Vagina (tissue), 2 donors: Measurements from ENCODE around the gene THADA. TPM values are rescaled to one million over a fixed set of nuclear protein-coding genes. Genes with fewer than 3 reads are reported as not detected.

Experiments used
- DNase-seq, 2 donors: peaks; one replicate each; pipeline ENCODE4 v3.0.0-alpha.2; 2017; ENCODE audit errors: extremely low spot score in 2 of 2
- H3K27ac ChIP-seq: fragments of 200-600 bp; sonication (generic); one replicate; pipeline ENCODE4 v1.5.1; 2019
- H3K27me3 ChIP-seq: fragments of 200-600 bp; sonication (generic); one replicate; pipeline ENCODE4 v1.5.1; 2019
- H3K36me3 ChIP-seq, 2 donors: fragments of 200-600 bp; sonication (generic); one replicate each; pipeline ENCODE4 v1.5.1; 2017 to 2019
- H3K4me1 ChIP-seq: fragments of 200-600 bp; sonication (generic); one replicate; pipeline ENCODE4 v1.5.1; 2019
- H3K4me3 ChIP-seq, 2 donors: fragments of 200-600 bp; sonication (generic); 1 replicate in 1 of 2; 2 replicates in 1 of 2; pipeline ENCODE4 v1.5.1; 2016 to 2019
- H3K9me3 ChIP-seq: fragments of 200-600 bp; sonication (generic); one replicate; pipeline ENCODE4 v1.5.1; 2019
- CTCF ChIP-seq, 3 experiments: fragments of 450-650 bp in 2 of 3; fragments of 200-600 bp in 1 of 3; sonication (generic) in 1 of 3; IDR thresholded peaks; one replicate each; pipeline ENCODE4 v1.5.1; 2017 to 2019; ENCODE audit warnings: antibody characterized with exemption in 3 of 3, mild to moderate bottlenecking in 2 of 3, moderate library complexity in 2 of 3
- POLR2A ChIP-seq, 2 donors: fragments of 450-650 bp; IDR thresholded peaks; one replicate each; pipeline ENCODE4 v1.6.1; 2017; ENCODE audit warnings: antibody characterized with exemption in 2 of 2, mild to moderate bottlenecking in 2 of 2, moderate library complexity in 2 of 2
- POLR2AphosphoS5 ChIP-seq, 2 donors: sonication (generic); formaldehyde crosslinking; IDR thresholded peaks; one replicate each; pipeline ENCODE4 v1.9.0; 2017; ENCODE audit warnings: antibody characterized with exemption in 2 of 2, mild to moderate bottlenecking in 2 of 2, low read depth in 1 of 2; ENCODE audit not compliant: insufficient read depth in 1 of 2
- intact Hi-C: fragments of 100-400 bp; cut with DNase I; formaldehyde crosslinking; loops from one replicate; pipeline ENCODE4 v1.15.1; 2023
- total RNA-seq: library from RNA; depleted of rRNA; stranded (reverse); fragments of >200 nt; gene quantifications from one replicate; pipeline ENCODE4 v1.2.3, GENCODE V29; 2016

THADA gene
- total RNA-seq, 1 donor from 2014 or later = 32.2 TPM

- Histone ChIP-seq H3K27ac (peak overlapping the region; percentile 25), H3K27me3 (no peaks in the 10 kb centered on the region), H3K36me3 (no peaks in the 10 kb centered on the region), H3K4me1 (peaks cover 9% of the 10 kb centered on the region), H3K4me3 (no peak overlapping the region), H3K9me3 (no peaks in the 10 kb centered on the region)
- TF ChIP-seq POLR2A (IDR thresholded peaks at IDR 0.05) = no peak
- no peak for TF ChIP-seq CTCF (IDR thresholded peaks at IDR 0.05)
- TF ChIP-seq POLR2AphosphoS5 (IDR thresholded peaks at IDR 0.05; ENCODE audit: insufficient read depth in 1 of 2, low read depth in 1 of 2) = no peak
- DNase-seq = no peak
- intact Hi-C loops = no loop called here
Measured at GRCh38 chr2:43531251-43531650, 64.6 kb downstream of the THADA start.

DNA sequence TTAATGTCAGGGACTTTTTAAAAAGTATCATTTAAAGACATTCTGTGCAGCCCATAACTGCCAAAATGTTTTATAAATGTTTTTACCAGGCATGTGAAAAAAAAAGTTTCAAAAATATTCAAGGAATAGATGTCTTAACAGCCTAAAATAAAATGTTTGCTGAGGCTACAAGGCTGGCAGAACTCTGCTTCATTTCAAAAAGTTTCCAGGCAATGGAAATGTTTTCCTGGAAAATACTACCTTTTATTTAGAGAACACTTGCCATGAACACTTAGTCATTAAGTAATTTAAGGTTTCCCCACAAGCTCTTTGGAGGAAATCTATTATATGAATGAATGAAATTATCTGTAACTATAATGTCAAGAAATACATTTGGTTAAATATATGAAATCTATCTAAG, 68.8 kb downstream of the THADA start:
- intact Hi-C loops = no loop called here

DNA sequence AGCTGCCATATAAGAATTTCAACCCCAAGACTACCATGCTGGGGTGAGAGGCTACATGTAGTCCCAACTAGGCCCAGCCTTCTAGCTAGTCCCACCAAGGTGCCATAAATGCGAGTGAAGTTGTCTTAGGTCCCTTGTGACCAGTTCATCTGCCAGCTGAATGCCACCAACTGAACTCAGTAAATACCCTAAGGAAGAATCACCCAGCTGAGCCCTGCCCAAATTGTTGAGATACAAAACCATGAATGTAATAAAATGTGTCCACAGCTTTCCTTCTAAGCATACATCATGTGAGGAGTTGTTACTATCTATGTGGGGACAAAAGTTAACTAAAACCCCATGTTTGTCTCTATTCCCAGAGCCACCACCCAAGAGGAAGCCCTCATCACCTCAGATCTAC, 70.3 kb downstream of the THADA start:
- intact Hi-C loops = no loop called here
- peak overlapping the region; percentile 35 for H3K27ac ChIP-seq
- TF ChIP-seq POLR2AphosphoS5 (IDR thresholded peaks at IDR 0.05; ENCODE audit: insufficient read depth in 1 of 2, low read depth in 1 of 2) = no peak
- no peak for TF ChIP-seq CTCF (IDR thresholded peaks at IDR 0.05)
- no peak for TF ChIP-seq POLR2A (IDR thresholded peaks at IDR 0.05)

More for the DNA sequence above, 68.8 kb downstream of the THADA start:
- Histone ChIP-seq H3K36me3 (peaks cover 0 to 6% of the 10 kb centered on the region in 2 donors), H3K4me3 (no peak overlapping the region), H3K4me1 (peaks cover 17% of the 10 kb centered on the region), H3K27me3 (no peaks in the 10 kb centered on the region), H3K27ac (peak overlapping the region; percentile 35), H3K9me3 (no peaks in the 10 kb centered on the region)
- no peak for DNase-seq
- no peak for TF ChIP-seq CTCF (IDR thresholded peaks at IDR 0.05)
- TF ChIP-seq POLR2A (IDR thresholded peaks at IDR 0.05) = no peak
- peak in 1 of 2 donors; percentile 52 for TF ChIP-seq POLR2AphosphoS5 (IDR thresholded peaks at IDR 0.05; ENCODE audit: insufficient read depth in 1 of 2, low read depth in 1 of 2)

GRCh38 chr2:43524177-43524965, 71.5 kb downstream of the THADA start:
- peak overlapping the region; percentile 35 for H3K27ac ChIP-seq
- no peaks in the 10 kb centered on the region for H3K9me3 ChIP-seq
- no peak for DNase-seq
- intact Hi-C loops = no loop called here
- H3K27me3 ChIP-seq = no peaks in the 10 kb centered on the region
- H3K4me1 ChIP-seq = peaks cover 33% of the 10 kb centered on the region
- H3K4me3 ChIP-seq = no peak overlapping the region
- TF ChIP-seq CTCF (IDR thresholded peaks at IDR 0.05) (peak in 1 of 3 experiments; percentile 42), POLR2AphosphoS5 (IDR thresholded peaks at IDR 0.05; ENCODE audit: insufficient read depth in 1 of 2, low read depth in 1 of 2) (peak in 1 of 2 donors; percentile 30), POLR2A (IDR thresholded peaks at IDR 0.05) (no peak)
- H3K36me3 ChIP-seq = peaks cover 0 to 6% of the 10 kb centered on the region in 2 donors

More for the DNA sequence above, 70.3 kb downstream of the THADA start:
- peaks cover 22% of the 10 kb centered on the region for H3K4me1 ChIP-seq
- peaks cover 0 to 6% of the 10 kb centered on the region in 2 donors for H3K36me3 ChIP-seq
- no peaks in the 10 kb centered on the region for H3K9me3 ChIP-seq
- no peaks in the 10 kb centered on the region for H3K27me3 ChIP-seq
- no peak overlapping the region for H3K4me3 ChIP-seq
- DNase-seq = no peak

GRCh38 chr2:43522177-43522576, 73.7 kb downstream of the THADA start:
- Histone ChIP-seq H3K36me3 (peaks cover 0 to 6% of the 10 kb centered on the region in 2 donors), H3K9me3 (no peaks in the 10 kb centered on the region), H3K27me3 (no peaks in the 10 kb centered on the region), H3K27ac (peak overlapping the region; percentile 82), H3K4me1 (peaks cover 52% of the 10 kb centered on the region), H3K4me3 (no peak overlapping the region)
- no peak for DNase-seq
- intact Hi-C loops = no loop called here
- TF ChIP-seq POLR2AphosphoS5 (IDR thresholded peaks at IDR 0.05; ENCODE audit: insufficient read depth in 1 of 2, low read depth in 1 of 2) (no peak), CTCF (IDR thresholded peaks at IDR 0.05) (no peak), POLR2A (IDR thresholded peaks at IDR 0.05) (no peak)
